Measurements from ENCODE around the gene LDB3.
"Not testable (repeated sequence)": the region's sequence is repeated elsewhere in the genome, so short reads cannot be mapped to it uniquely, and the experiment has no call there.

LDB3 gene

GRCh38 chr10:86730227-86730626 is 61.9 kb downstream of the LDB3 start:
- no peak for DNase-seq (ENCODE audit: low read depth)

GRCh38 chr10:86732771-86733170 is 64.5 kb downstream of the LDB3 start:
- DNase-seq (ENCODE audit: low read depth) = no peak

GRCh38 chr10:86733260-86733671 is 65.0 kb downstream of the LDB3 start:
- no peak for DNase-seq (ENCODE audit: low read depth)

- no peak for DNase-seq (ENCODE audit: low read depth)
These were observed 66.1 kb downstream of the LDB3 start for GRCh38 chr10:86734207-86734988.

GRCh38 chr10:86735278-86735677 is 67.0 kb downstream of the LDB3 start:
- not testable (repeated sequence) for DNase-seq (ENCODE audit: low read depth)

- no peak for DNase-seq (ENCODE audit: low read depth)
These were observed 73.9 kb downstream of the LDB3 start for GRCh38 chr10:86742230-86742629.

GRCh38 chr10:86744067-86744725 is 75.9 kb downstream of the LDB3 start:
- DNase-seq (ENCODE audit: low read depth) = no peak

GRCh38 chr10:86747796-86748581 is 79.7 kb downstream of the LDB3 start:
- DNase-seq (ENCODE audit: low read depth) = no peak

- DNase-seq (ENCODE audit: low read depth) = no peak
These were observed 81.5 kb downstream of the LDB3 start for GRCh38 chr10:86749854-86750253.

- no peak for DNase-seq (ENCODE audit: low read depth)
These were observed 83.2 kb downstream of the LDB3 start for GRCh38 chr10:86751477-86751876.

GRCh38 chr10:86752311-86752710 is 84.0 kb downstream of the LDB3 start:
- no peak for DNase-seq (ENCODE audit: low read depth)

- no peak for DNase-seq (ENCODE audit: low read depth)
These were observed 84.7 kb downstream of the LDB3 start for GRCh38 chr10:86753051-86753450.

- no peak for DNase-seq (ENCODE audit: low read depth)
These were observed 85.5 kb downstream of the LDB3 start for GRCh38 chr10:86753638-86754434.

- no peak for DNase-seq (ENCODE audit: low read depth)
These were observed 87.1 kb downstream of the LDB3 start for GRCh38 chr10:86755454-86755739.

GRCh38 chr10:86755740-86756510 is 87.6 kb downstream of the LDB3 start:
- peak; percentile 78 for DNase-seq (ENCODE audit: low read depth)

- no peak for DNase-seq (ENCODE audit: low read depth)
These were observed 88.3 kb downstream of the LDB3 start, which contains the start of gene BMPR1A for GRCh38 chr10:86756511-86757112. BMPR1A (plus strand) TSS chr10:86756619; CDS start chr10:86876019, 119,400 bp downstream.

- DNase-seq (ENCODE audit: low read depth) = no peak
These were observed 89.0 kb downstream of the LDB3 start for GRCh38 chr10:86757113-86757972.

- DNase-seq (ENCODE audit: low read depth) = no peak
These were observed 90.1 kb downstream of the LDB3 start for GRCh38 chr10:86758189-86759072.

Data from GM04504 (cell line).